Stimulated activated CD8-positive, alpha-beta memory T cell treated with anti-CD3 and anti-CD28 coated beads, Interleukin-7, amount 100 ng/mL, for 24 hours (primary cell): Measurements from ENCODE around the gene ZMYND8.
"Not testable (repeated sequence)": the region's sequence is repeated elsewhere in the genome, so short reads cannot be mapped to it uniquely, and the experiment has no call there.

Experiments
- DNase-seq: peaks from one replicate; pipeline ENCODE4 v3.0.0-alpha.2; 2020; ENCODE audit warnings: low read depth

ZMYND8 gene

DNA sequence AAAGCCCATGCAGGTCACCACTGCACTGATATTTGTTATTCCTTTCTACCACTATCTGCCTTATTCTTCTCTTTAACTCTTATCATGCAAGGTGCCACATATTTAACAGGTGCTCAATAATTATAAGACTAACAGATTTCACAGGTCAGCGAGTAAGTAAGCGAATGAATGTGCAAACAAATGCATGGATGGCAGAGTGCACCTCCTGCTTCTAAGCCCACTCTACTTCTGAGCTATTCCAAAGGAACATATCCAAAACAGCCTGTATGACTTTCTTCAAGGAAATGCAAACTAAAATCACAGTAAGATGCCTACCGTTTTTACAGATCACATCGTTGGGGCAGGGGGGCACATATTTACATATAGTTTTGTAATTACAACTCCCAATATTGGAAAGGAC, 71.3 kb downstream of the ZMYND8 start:
- DNase-seq: no peak

DNA sequence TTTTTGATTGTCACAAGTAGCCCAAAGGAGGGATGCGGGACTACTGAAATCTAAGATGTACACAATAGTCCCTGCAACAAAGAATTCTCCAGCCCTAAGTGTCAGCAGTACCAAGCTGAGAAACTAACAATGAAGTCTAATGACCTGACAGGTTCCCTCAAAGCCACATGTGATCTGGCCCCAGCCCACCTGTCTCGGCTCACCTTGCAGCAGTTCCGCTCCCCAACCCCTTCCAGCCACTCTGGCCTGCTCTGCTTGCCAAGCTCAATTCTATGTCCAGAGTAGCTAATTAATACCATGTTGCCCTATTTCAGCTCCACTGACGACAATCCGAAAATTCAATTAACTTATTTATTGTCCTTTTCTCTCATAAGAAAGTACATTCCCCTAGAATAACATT, 72.1 kb downstream of the ZMYND8 start:
- DNase-seq: no peak

GRCh38 chr20:47283411-47283810, 73.1 kb downstream of the ZMYND8 start:
- DNase-seq: no peak

DNA sequence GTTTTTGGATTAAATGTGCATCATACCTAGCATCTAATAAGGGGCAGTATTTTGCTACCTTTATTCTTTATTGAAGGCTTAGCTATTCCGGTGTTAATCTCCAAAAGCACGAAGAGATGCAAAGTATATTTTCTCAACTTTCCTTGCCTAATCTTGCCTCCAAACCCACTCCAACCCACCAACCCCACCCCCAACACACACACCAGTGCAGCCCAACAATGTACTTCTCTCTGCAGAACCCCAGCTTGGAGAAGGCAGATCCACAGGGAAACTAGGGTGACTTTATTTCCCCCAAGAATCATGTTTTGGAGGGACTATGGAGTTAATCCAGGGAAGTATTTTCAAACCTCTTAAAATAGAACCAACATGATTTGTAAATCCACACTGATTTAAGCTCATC, 73.6 kb downstream of the ZMYND8 start:
- no peak for DNase-seq

DNA sequence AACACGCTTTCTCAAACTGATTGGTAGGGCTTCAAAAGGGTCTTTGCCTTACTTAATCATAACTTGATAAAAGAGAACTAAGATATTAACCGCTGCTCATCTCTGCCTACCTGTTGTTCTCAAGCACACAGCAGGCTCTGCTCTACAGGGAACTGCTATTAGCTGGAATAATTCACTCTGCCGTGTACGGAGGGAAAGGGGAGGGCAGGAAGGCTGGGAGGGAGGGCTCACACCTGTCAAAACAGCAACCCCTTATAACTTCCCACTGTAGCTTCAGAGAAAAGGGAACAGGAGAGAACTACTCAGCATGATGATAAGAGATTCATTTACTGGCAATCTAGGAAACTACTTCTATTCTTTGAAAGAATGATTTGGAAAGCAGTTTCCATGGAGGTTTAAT, 75.1 kb downstream of the ZMYND8 start:
- DNase-seq: no peak

DNA sequence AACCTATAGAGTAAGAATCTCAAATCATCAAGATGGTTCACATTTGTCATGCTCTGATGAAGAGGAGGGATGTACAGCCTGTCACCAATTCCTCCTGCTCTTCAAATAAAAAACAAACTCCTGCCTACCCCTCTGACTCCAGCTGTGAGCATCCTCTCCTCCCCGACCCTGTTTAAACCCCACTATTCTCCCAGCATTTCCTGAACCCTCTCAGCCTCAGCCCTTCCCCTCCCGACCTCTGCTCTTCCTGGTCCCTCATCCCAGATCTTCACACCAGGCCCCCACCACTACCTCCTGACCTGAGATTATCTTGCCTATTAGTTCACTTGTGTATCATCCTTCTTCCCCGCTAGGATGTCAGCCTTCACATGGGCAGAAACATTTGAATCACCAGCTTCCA, 75.8 kb downstream of the ZMYND8 start:
- no peak for DNase-seq

- no peak for DNase-seq
These were observed 76.3 kb downstream of the ZMYND8 start for GRCh38 chr20:47280228-47280627.

GRCh38 chr20:47278907-47279348, 77.6 kb downstream of the ZMYND8 start:
- DNase-seq: no peak

- not testable (repeated sequence) for DNase-seq
These were observed 79.0 kb downstream of the ZMYND8 start for GRCh38 chr20:47277535-47277872.

GRCh38 chr20:47276851-47277534, 79.5 kb downstream of the ZMYND8 start:
- no peak for DNase-seq

DNA sequence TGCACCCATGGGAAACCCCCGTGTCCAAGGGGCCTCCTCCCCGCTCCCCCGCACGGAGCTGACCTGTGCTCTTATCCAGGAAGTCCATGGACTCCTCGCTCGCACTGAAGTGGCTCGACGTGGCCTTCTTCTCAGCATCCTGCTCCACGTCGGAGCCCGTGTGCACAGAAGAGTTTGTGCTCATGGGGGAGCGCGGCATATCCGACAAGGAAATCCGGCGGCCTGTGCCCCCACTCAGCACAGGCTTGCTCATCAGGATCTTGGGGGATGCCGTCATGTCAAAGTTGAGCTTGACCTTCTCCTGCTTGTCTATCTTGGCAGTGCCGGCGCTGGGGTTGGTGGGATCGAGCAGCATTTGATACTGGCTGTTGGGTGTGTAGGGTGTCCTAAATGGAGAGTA, 80.2 kb downstream of the ZMYND8 start:
- no peak for DNase-seq

DNA sequence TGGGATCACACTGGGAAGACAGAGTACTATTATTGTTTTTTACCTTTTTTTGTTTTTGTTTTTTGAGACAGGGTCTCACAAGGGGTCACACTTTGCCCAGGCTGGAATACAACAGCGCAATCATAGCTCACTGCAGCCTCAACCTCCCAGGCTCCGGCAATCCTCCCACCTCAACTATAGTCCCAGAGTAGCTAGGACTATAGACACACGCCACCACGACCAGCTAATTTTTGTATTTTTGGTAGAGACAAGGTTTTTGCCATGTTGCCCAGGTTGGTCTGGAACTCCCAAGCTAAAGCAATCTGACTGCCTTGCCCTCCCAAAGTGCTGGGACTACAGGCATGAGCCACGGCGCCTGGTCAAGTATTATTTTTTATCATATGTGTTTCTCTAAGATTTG, 81.0 kb downstream of the ZMYND8 start:
- DNase-seq: no peak

DNA sequence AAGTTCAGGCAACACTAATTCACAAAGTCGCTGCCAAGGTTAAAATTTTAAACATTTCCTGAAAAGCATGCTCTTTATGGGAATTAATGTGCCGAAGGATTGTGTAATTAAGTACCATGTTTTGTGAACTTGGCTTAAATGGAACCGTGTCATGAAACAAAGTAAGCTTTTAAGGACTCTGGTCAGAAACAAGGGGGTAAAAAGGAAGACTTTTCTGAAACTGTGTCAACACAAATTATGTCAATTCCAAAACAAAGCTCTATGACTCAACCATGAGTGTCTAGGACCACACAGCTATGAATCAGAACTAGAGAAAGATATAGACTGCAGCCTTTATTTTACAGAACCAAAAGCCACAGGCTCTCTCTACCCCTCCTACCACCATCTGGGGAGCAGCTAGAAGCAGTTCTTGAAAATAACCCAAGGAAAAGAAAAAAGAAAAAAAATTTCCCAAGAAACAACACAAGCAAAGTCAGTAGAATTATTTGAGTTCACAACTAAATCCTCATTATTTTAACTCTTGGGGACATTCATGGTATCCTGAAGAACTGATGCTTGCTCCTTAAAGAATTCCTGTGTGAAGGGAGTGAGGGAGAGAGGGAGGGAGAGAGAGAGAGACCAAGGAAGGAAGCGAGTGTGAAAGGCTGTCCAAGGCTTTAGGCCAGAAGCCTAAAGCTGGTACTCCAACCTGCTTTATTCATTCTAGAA, 81.9 kb downstream of the ZMYND8 start:
- no peak for DNase-seq

- DNase-seq: no peak
These were observed 82.8 kb downstream of the ZMYND8 start for GRCh38 chr20:47273591-47274235.

DNA sequence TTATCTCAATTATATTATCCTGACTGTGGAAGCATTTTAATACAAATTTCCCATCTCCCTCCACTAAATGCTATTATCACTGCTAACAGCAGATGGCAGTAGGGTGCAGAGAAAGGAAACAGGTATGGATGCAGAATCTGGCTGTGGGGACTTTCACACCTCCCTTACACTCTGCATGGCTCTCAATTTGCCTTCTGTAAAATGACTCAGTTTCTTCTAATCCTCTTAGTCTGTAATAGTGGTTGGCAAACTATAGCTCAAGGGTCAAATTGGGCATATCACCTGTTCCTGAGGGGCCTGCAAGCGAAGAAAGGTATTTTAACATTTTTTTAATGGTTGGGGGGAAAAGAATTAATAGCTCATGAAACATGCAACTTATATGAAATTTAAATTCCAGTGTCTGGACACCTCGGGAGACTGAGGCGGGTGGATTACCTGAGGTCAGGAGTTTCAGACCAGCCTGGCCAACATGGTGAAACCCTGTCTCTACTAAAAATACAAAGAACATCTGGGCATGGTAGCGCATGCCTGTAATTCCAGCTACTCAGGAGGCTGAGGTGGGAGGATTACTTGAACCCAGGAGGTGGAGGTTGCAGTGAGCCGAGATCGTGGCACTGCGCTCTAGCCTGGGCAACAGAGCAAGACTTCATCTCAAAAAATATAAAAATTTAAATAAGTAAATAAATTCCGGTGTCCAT, 83.5 kb downstream of the ZMYND8 start:
- DNase-seq: peak; percentile 4

DNA sequence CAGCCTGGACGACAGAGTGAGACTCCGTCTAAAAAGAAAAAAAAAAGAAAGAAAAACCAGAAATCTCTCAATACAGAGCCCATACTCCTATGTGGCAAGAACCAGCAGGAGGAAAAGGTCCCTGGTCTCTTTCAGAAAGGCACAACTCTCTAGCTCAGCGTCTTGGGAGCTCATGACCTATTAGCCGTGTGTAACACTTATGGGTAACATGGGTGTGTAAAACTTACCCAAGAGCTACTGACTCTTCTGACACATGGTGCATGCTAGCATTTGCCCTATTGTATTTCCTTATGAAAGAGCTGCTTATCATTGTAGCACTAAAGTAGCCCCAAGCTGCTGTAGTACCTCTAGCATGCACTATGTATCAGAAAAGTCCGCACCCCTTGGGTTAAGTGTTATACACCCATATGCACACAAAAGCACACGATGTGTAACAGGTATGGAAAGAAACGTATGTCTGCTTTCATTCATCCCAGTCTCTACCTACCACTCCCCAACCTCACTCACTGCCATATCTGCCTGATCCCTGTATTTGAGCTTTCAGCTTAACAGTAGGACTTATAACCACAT, 85.4 kb downstream of the ZMYND8 start:
- DNase-seq: no peak

DNA sequence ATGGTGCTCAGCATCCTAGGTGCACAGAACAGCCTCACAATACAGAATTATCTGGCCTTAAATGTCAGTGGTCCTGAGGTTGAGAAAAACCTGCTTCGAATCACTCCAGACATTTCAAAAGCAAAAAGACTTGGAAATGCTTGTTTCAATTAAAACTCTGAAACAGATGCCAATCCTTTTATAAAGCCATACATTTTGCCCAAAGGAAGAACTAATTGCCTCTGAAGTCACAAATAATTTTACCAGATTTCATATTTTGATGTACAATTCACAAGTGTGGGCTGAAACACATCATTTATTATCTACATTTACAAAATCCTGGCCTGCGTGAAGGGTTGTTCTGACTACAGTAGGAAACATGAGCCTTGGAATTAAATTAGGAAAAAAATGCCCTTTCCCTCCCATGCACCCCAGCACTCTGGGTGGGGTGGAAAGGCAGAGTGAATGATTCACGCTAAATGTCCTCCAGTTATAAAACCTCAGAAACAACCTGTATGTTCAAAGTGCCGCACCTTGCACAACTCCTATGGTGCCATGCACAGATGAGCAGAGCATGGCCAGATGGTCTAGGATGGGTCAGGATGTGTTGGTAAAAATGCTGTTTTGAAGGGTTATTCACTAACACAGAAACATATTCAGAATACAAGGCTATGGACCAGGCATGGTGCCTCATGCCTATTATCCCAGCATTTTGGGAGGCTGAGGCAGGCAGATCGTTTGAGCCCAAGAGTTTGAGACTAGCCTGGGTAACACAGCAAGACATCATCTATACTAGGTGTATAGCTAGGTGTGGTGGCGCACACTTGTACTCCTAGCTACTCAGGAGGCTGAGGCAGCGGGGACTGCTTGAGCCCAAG, 87.0 kb downstream of the ZMYND8 start:
- no peak for DNase-seq

GRCh38 chr20:47267621-47268020, 88.9 kb downstream of the ZMYND8 start:
- DNase-seq: no peak

DNA sequence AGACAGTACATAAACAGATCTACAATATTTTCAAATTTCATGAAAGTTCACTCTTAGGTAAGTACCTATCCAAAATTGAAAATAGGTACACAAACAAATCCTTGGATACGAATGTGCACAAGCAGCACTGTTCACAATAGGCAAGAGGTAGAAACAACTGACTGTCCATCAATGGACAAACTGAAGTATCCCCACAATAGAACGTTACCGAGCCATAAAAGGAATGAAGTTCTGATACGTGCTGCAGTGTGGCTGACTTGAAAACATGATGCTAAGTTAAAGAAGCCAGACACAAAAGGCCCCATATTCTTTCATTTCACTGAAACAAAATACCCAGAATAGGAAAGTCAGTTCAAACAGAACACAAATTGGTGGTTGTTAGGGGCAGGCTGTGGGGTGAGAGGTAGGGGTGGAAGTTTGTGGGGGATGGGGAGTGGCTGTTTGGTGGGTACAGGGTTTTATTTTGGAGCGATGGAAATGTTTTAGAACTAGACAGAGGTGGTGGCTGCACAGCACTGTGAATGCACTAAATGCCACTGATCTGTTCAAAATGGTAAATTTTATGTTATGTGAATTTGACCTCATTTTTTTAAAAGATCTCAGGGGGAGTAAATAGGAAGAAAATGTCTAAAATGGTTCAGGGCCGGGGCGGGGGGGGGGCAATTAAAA, 89.5 kb downstream of the ZMYND8 start:
- no peak for DNase-seq

DNA sequence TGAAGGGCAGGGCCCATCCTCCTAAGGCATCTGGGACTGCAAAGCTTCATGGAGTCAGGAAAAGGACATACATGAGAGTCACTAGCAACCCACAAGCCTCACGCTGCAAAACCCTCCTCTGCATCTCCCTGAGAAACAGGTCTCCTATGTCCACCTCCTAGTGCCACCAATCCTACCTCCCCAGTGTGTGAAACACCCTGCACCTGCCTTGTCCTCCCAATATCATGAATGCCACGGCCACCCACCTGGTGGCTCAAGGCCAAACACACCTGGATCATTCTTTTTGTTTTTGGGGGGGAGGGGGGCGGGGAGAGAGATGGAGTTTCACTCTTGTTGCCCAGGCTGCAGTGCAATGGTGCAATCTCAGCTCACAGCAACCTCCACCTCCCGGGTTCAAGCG, 90.5 kb downstream of the ZMYND8 start:
- DNase-seq: no peak

DNA sequence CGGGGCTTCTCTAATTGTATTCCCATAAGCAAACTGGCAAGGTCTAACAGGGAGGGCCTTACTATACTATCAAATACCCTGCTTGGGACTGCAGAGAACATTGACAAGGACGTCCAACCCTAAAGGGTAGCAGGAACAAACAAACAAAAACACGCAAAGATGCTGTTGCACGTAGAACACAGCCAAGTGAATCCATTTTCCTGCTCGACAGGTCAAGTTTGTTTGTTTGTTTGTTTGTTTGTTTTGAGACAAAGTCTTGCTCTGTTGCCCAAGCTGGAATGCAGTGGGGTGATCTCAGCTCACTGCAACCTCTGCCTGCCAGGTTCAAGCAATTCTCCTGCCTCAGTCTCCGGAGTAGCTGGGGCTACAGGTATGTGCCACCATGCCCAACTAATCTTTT, 91.3 kb downstream of the ZMYND8 start:
- no peak for DNase-seq
